KMS-11 (cell line): ENCODE measurements around the gene CYTH4.

Experiments used
- H2AFZ ChIP-seq: fragments of 200-600 bp; sonication (generic); 2 replicates; pipeline ENCODE4 v1.6.1; 2016; ENCODE audit warnings: antibody characterized with exemption, mixed run types, low read depth
- H3K27ac ChIP-seq: fragments of 200-600 bp; sonication (generic); 2 replicates; pipeline ENCODE4 v1.6.1; 2016; ENCODE audit warnings: mild to moderate bottlenecking, mixed run types
- H3K27me3 ChIP-seq: fragments of 200-600 bp; sonication (generic); 2 replicates; pipeline ENCODE4 v1.6.1; 2017; ENCODE audit warnings: mild to moderate bottlenecking, low read depth, mixed run types, moderate library complexity; ENCODE audit not compliant: insufficient read depth
- H3K36me3 ChIP-seq: fragments of 200-600 bp; sonication (generic); 2 replicates; pipeline ENCODE4 v1.6.1; 2017; ENCODE audit warnings: mild to moderate bottlenecking, mixed run types; ENCODE audit not compliant: insufficient read depth
- H3K4me1 ChIP-seq: fragments of 200-600 bp; sonication (generic); 2 replicates; pipeline ENCODE4 v1.6.1; 2016; ENCODE audit warnings: mild to moderate bottlenecking, low read depth, mixed run types; ENCODE audit not compliant: poor library complexity, severe bottlenecking
- H3K4me2 ChIP-seq: fragments of 200-600 bp; sonication (generic); 2 replicates; pipeline ENCODE4 v1.7.0; 2016; ENCODE audit warnings: mild to moderate bottlenecking, mixed run types
- H3K4me3 ChIP-seq: fragments of 200-600 bp; sonication (generic); IDR thresholded peaks from 2 replicates; pipeline ENCODE4 v1.6.1; 2017; ENCODE audit warnings: low read depth, low read length, mixed read lengths; ENCODE audit not compliant: insufficient read depth
- H3K79me2 ChIP-seq: fragments of 200-600 bp; sonication (generic); 2 replicates; pipeline ENCODE4 v1.6.1; 2016; ENCODE audit warnings: low read depth, mixed run types; ENCODE audit not compliant: insufficient read depth
- H3K9ac ChIP-seq: fragments of 200-600 bp; sonication (generic); 2 replicates; pipeline ENCODE4 v1.6.1; 2016; ENCODE audit warnings: mild to moderate bottlenecking, mixed run types
- H4K20me1 ChIP-seq: fragments of 200-600 bp; sonication (generic); 2 replicates; pipeline ENCODE4 v1.6.1; 2016; ENCODE audit warnings: mild to moderate bottlenecking, mixed run types; ENCODE audit not compliant: insufficient read depth
- CTCF ChIP-seq: fragments of 200-600 bp; sonication (generic); conservative IDR thresholded peaks from 2 replicates; pipeline ENCODE4 v1.6.1; 2017; ENCODE audit warnings: low read depth, mild to moderate bottlenecking, antibody characterized with exemption, low read length, moderate library complexity, mixed read lengths

Gene CYTH4

DNA sequence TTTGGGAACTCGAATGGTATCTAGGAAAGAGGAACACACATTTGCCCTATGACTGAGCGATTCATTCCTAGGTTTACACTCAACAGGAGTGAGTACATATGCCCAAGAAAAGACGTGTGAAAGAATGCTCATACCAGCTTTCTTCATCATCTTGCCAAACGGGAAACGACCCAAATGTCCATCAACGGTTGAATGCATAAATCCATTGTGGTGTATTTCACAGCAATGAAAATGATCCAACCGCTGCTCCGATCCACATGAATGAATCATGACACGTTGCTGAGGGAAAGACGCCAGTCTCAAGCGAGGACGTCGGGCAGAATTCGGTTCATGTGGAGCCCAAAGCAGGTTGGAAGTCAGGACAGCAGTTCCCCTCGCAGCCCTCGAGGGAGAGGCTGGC lies 71.5 kb downstream of the CYTH4 start:
- Histone ChIP-seq H3K36me3 (no peaks in the 10 kb centered on the region), H4K20me1 (no peaks in the 10 kb centered on the region), H3K4me3 (no peak overlapping the region), H3K4me1 (no peaks in the 10 kb centered on the region), H3K27me3 (peaks cover 91% of the 10 kb centered on the region), H3K9ac (no peak overlapping the region), H2AFZ (no peak overlapping the region), H3K79me2 (no peaks in the 10 kb centered on the region), H3K4me2 (no peak overlapping the region), H3K27ac (no peak overlapping the region)
- no peak for TF ChIP-seq CTCF

- H3K27me3 ChIP-seq: peaks cover 91% of the 10 kb centered on the region
These were observed 72.0 kb downstream of the CYTH4 start for GRCh38 chr22:37354261-37354660.

GRCh38 chr22:37354670-37355069 lies 72.4 kb downstream of the CYTH4 start:
- no peak for TF ChIP-seq CTCF
- Histone ChIP-seq H3K36me3 (no peaks in the 10 kb centered on the region), H3K4me2 (no peak overlapping the region), H3K4me3 (no peak overlapping the region), H3K79me2 (no peaks in the 10 kb centered on the region), H2AFZ (no peak overlapping the region), H3K27me3 (peaks cover 89% of the 10 kb centered on the region), H3K4me1 (no peaks in the 10 kb centered on the region), H3K27ac (no peak overlapping the region), H4K20me1 (no peaks in the 10 kb centered on the region), H3K9ac (no peak overlapping the region)

More at GRCh38 chr22:37354261-37354660, 72.0 kb downstream of the CYTH4 start:
- Histone ChIP-seq H4K20me1 (no peaks in the 10 kb centered on the region), H3K4me1 (no peaks in the 10 kb centered on the region), H3K36me3 (no peaks in the 10 kb centered on the region), H3K4me2 (no peak overlapping the region), H3K4me3 (no peak overlapping the region), H3K79me2 (no peaks in the 10 kb centered on the region), H3K9ac (no peak overlapping the region), H2AFZ (no peak overlapping the region), H3K27ac (no peak overlapping the region)
- no peak for TF ChIP-seq CTCF

DNA sequence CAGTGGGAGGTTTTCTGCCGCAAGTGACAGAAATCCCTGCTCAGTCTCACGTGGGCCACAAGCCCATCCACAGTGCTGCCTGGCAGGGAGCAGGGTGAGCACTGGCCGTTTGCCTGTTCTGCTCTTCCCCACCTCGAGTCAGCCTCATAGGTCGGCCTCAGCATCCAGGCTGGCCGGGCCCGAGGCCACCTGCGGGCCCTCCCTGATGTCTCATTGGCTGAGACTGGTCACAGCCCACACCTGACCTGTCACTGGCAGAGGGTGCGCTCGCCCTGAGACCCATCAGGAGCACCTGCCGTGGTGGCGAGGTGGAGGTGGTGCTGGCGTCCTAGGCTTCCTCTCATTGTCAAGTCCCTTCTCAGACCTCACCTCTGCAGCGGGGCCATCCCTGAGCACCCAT lies 72.9 kb downstream of the CYTH4 start:
- Histone ChIP-seq H3K4me3 (no peak overlapping the region), H3K79me2 (no peaks in the 10 kb centered on the region), H3K9ac (no peak overlapping the region), H3K4me2 (no peak overlapping the region), H3K27me3 (peaks cover 91% of the 10 kb centered on the region), H3K4me1 (no peaks in the 10 kb centered on the region), H4K20me1 (no peaks in the 10 kb centered on the region), H3K36me3 (no peaks in the 10 kb centered on the region), H3K27ac (no peak overlapping the region), H2AFZ (no peak overlapping the region)
- TF ChIP-seq CTCF: no peak

DNA sequence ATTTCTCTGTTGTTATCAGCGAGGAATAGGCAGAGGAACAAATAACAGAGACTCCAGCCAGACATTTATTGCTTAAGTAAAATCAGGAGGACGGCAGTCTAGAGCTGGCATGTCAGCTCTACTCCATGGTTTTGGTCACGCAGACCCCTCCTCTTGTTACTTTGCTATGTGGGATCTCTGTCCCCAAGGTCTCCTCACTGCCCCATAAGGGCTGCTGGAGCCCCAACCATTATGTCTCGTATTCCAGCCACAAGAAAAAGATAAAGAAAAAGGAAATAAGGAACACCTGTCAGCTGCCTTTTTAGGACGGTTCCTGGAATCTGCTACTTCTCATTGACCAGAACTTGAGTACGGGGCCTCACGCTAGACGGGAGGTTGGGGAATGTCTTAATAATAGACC lies 74.6 kb downstream of the CYTH4 start:
- H4K20me1 ChIP-seq: no peaks in the 10 kb centered on the region
- no peak overlapping the region for H3K4me3 ChIP-seq
- H3K79me2 ChIP-seq: no peaks in the 10 kb centered on the region
- no peak overlapping the region for H3K4me2 ChIP-seq
- no peak overlapping the region for H2AFZ ChIP-seq
- no peak overlapping the region for H3K27ac ChIP-seq
- H3K27me3 ChIP-seq: peaks cover 83% of the 10 kb centered on the region
- H3K36me3 ChIP-seq: no peaks in the 10 kb centered on the region
- H3K4me1 ChIP-seq: no peaks in the 10 kb centered on the region
- TF ChIP-seq CTCF: no peak
- H3K9ac ChIP-seq: no peak overlapping the region
